ENCODE data around the gene SLF2. TPM values are rescaled to one million over a fixed set of nuclear protein-coding genes. Genes with fewer than 3 reads are reported as not detected.

Gene SLF2
- total RNA-seq, 1 experiment from 2014 or later = 23.1 TPM

GRCh38 chr10:100978901-100979195 is 66.1 kb downstream of the SLF2 start:
- Histone ChIP-seq H2BK15ac (ENCODE audit: low read depth, low read length) (no peak overlapping the region), H3K23ac (ENCODE audit: insufficient read length, low read depth, low read length) (no peak overlapping the region), H4K8ac (replicated peaks; ENCODE audit: insufficient read length, low read depth, low read length) (no peak overlapping the region), H3K23me2 (ENCODE audit: insufficient read length, low read depth, low read length, poor library complexity, severe bottlenecking) (no peaks in the 10 kb centered on the region), H3K79me2 (ENCODE audit: insufficient read depth, low read length) (no peaks in the 10 kb centered on the region), H3K4me2 (ENCODE audit: insufficient read depth, insufficient read length, low read length) (no peak overlapping the region), H3T11ph (ENCODE audit: low read length) (no peak overlapping the region), H3K4ac (ENCODE audit: low read depth, low read length) (no peak overlapping the region), H2BK120ac (ENCODE audit: low read depth, low read length, poor library complexity, severe bottlenecking) (no peak overlapping the region), H4K20me1 (ENCODE audit: control insufficient read depth, insufficient read depth, insufficient read length) (no peaks in the 10 kb centered on the region), H2BK12ac (ENCODE audit: insufficient read length, low read depth, low read length) (no peak overlapping the region), H2BK5ac (ENCODE audit: insufficient read length, low read length) (no peak overlapping the region), H3K27ac (ENCODE audit: insufficient read length, low read depth, low read length) (no peak overlapping the region), H2AK5ac (ENCODE audit: insufficient read length, low read length) (no peak overlapping the region), H3K9me3 (ENCODE audit: control insufficient read depth, low read depth, low read length) (no peaks in the 10 kb centered on the region), H4K91ac (ENCODE audit: insufficient read length, low read depth, low read length) (no peak overlapping the region), H2BK20ac (ENCODE audit: low read depth, low read length, poor library complexity, severe bottlenecking) (no peak overlapping the region), H3K27me3 (ENCODE audit: insufficient read depth, low read length) (no peaks in the 10 kb centered on the region), H3K79me1 (ENCODE audit: insufficient read depth, low read depth, low read length, poor library complexity, severe bottlenecking) (no peaks in the 10 kb centered on the region), H3K4me1 (ENCODE audit: insufficient read depth, low read length) (no peaks in the 10 kb centered on the region), H3K14ac (ENCODE audit: insufficient read depth, low read length) (no peak overlapping the region), H3K56ac (ENCODE audit: insufficient read length, low read depth, low read length) (no peak overlapping the region), H4K5ac (ENCODE audit: insufficient read length, low read depth, low read length) (no peak overlapping the region), H3K18ac (ENCODE audit: insufficient read length, low read depth, low read length) (no peak overlapping the region), H3K9ac (ENCODE audit: extremely low read depth, insufficient read length, low read length) (no peak overlapping the region), H2AFZ (ENCODE audit: low read length) (no peak overlapping the region)
- Mint-ChIP-seq H3K4me1 (no peaks in the 10 kb centered on the region), H3K9me3 (no peaks in the 10 kb centered on the region; a peak in 1 of 5 replicates), H3K27me3 (ENCODE audit: low read depth) (no peaks in the 10 kb centered on the region; the same call in 1 of the 2 replicates), H3K36me3 (ENCODE audit: insufficient read depth in 1 of 3, low read depth in 3 of 3) (peaks cover 3 to 24% (median 21%) of the 10 kb centered on the region in 3 experiments; a peak in 6 of 7 replicates), H3K4me3 (no peak overlapping the region), H3K27ac (no peak overlapping the region)
- no peak for DNase-seq
- no peak for TF ChIP-seq CTCF (conservative IDR thresholded peaks at IDR 0.05)
- WGBS (ENCODE audit: extremely low coverage, insufficient read length, low lambda C conversion rate) = no CpG with 5 or more reads among the region's 10 CpGs

Data from H9 (cell line).